ENCODE data around the gene ACY1.
"Not testable (repeated sequence)": the region's sequence is repeated elsewhere in the genome, so short reads cannot be mapped to it uniquely, and the experiment has no call there.

ACY1 gene

GRCh38 chr3:52030714-52031310, 47.5 kb downstream of the ACY1 start:
- no peak for DNase-seq

GRCh38 chr3:52031896-52032295, 48.6 kb downstream of the ACY1 start:
- DNase-seq = no peak

- DNase-seq = no peak
These were observed 49.5 kb downstream of the ACY1 start for GRCh38 chr3:52032702-52033408.

- DNase-seq = not testable (repeated sequence)
These were observed 50.4 kb downstream of the ACY1 start for GRCh38 chr3:52033748-52034147.

GRCh38 chr3:52034212-52034611, 50.9 kb downstream of the ACY1 start:
- DNase-seq = no peak

GRCh38 chr3:52034651-52035050, 51.3 kb downstream of the ACY1 start:
- DNase-seq = no peak

GRCh38 chr3:52036222-52036694, 52.9 kb downstream of the ACY1 start:
- DNase-seq = no peak

GRCh38 chr3:52036829-52037228, 53.5 kb downstream of the ACY1 start:
- DNase-seq = no peak

GRCh38 chr3:52037291-52037690, 54.0 kb downstream of the ACY1 start:
- DNase-seq = no peak

GRCh38 chr3:52038227-52038626, 54.9 kb downstream of the ACY1 start:
- no peak for DNase-seq

Measured in NCI-H526 treated with DMSO at 0.1 percent for 48 hours (cell line).